Activated naive CD4-positive, alpha-beta T cell treated with anti-CD3 and anti-CD28 coated beads, Interleukin-2, amount 50 U/mL, for 72 hours (primary cell): ENCODE data around the gene KRT72. TPM values are rescaled to one million over a fixed set of nuclear protein-coding genes. Genes with fewer than 3 reads are reported as not detected.

Experiments used
- ATAC-seq, 2 donors: fragments of 150-1000 bp; cut with Tn5 transposase; 2 replicates each; pipeline ENCODE4 v1.10.0; 2021; ENCODE audit warnings: mild to moderate bottlenecking in 2 of 2, moderate library complexity in 2 of 2
- DNase-seq, 2 donors: peaks; one replicate each; pipeline ENCODE4 v3.0.0; 2021 to 2022; ENCODE audit warnings: low spot score in 2 of 2
- H3K27ac Mint-ChIP-seq, 2 donors: one replicate each; pipeline ENCODE4 v1.8.0; 2022; ENCODE audit warnings: mild to moderate bottlenecking in 2 of 2, mixed read lengths in 2 of 2
- H3K36me3 Mint-ChIP-seq, 2 donors: one replicate each; pipeline ENCODE4 v1.8.0; 2022; ENCODE audit warnings: mixed read lengths in 2 of 2
- H3K9me3 Mint-ChIP-seq, 2 donors: one replicate each; pipeline ENCODE4 v1.8.0; 2022; ENCODE audit warnings: mixed read lengths in 2 of 2
- total RNA-seq, 2 donors: library from RNA; stranded (reverse); gene quantifications; one replicate each; pipeline ENCODE4 v1.2.3, GENCODE V29; 2022

The KRT72 gene
- total RNA-seq, 2 donors from 2014 or later, result 1.4 to 7.7 TPM

DNA sequence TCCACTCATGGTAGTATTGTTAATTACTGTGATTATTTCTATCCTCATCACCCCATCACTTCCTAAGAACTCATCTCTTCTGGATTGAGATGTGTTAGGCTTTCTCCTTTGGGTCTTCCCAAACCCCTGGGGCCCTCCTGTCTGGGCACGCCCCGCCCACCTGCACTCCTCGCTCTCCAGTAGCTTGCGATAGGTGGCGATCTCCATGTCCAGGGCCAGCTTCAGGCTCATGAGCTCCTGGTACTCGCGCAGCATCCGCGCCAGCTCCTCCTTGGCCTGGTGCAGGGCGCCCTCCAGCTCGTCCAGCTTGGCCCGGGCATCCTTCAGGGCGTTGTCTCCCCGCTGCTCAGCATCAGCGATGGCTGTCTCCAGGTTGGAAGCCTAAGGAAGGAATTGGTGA is 55.1 kb downstream of the KRT72 start:
- H3K36me3 Mint-ChIP-seq, result no peaks in the 10 kb centered on the region
- H3K9me3 Mint-ChIP-seq, result no peaks in the 10 kb centered on the region
- DNase-seq, result no peak
- no peak for ATAC-seq
- no peak overlapping the region for H3K27ac Mint-ChIP-seq

DNA sequence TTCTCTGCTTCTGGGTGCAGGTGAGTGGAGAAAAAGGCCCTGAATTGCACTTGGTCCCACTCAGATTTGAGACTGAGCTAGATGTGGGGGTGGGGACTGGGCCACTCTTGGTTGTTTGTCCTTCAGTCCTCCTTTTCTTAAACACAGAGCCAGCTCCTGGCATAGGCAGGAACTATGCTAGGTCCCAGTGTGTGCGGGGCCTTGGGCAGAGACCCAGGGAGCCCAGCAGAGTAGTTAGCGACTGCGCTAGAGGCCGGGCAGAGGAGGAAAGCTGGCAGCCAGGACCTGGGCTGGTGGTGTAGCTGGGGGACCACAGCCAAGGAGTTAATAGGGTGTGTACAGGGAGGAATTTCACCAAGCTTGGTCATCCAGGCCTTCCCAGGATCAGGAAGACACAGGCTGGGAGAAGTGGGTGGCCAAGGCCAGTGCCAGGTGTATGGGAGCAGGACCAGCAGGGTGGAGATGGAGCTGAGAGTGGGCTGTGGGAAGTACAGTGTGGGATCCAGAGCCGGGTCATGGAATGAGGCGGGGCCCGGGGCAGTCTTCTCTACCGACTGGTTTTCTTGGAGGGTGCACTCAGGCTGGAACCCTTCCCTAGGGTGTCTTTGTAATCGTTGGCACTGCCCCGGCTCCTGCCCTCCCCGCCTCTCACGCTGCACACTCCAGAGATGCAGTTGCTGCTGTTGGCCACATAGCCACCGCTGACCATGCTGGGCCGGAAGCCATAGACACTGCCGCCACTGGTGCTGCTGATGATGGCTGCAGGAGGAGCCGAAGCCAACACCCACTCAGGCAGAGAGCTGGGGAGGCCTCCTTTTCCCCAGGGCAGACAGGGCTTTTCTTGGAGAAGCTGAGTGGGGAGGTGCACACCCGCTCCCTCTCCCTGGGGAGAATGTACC is 57.0 kb downstream of the KRT72 start:
- Mint-ChIP-seq H3K27ac (no peak overlapping the region), H3K9me3 (no peaks in the 10 kb centered on the region), H3K36me3 (no peaks in the 10 kb centered on the region)
- DNase-seq (no peak), ATAC-seq (no peak)

DNA sequence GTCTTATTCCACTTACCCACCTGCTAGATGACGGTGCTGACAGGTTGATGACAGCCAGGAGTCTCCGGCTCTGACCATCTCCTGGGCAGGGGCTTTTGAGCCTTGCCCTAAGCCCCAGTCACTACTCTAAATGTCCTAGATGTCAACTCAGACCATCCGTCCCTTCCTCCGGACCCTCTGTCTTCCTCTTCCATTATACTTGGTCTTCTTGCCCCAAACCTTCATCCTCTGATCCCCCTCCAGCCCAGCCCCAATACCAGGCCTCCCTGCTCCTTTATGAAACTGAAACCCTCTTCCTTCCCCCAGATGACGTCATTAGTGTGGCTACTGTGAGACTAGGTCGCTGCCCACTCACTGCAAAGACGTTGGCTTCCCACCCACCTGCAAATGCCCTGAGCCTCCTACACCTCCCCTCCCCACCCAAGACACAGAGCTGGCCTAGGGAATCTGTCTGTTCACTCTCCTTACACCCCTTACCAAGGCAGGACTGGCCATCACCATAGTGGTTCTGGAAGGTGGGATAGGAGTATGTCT is 58.4 kb downstream of the KRT72 start:
- DNase-seq (no peak), ATAC-seq (no peak)
- Mint-ChIP-seq H3K9me3 (no peaks in the 10 kb centered on the region), H3K27ac (peak overlapping the region in 1 of 2 donors; percentile 12), H3K36me3 (no peaks in the 10 kb centered on the region)

DNA sequence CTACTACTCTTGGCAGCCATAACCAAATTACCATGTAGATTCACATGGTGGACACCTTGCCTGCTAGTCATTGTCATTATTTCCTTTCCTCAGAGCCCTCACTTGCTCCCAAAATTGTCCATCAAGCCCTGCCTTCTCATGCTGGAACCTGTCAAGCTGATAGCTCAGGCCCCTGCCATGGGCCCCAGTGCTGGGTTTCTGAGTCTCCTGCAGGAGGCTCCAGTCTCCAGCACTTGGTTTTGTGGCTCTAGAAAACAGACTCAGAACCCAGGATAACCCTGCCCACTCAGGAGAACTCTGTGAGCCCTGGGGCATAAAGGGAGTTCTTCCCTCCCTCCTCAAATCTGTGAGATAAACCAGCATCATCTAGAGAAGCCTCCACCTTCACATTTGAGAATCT is 59.1 kb downstream of the KRT72 start:
- Mint-ChIP-seq H3K36me3 (no peaks in the 10 kb centered on the region), H3K27ac (no peak overlapping the region), H3K9me3 (no peaks in the 10 kb centered on the region)
- DNase-seq (no peak), ATAC-seq (no peak)

DNA sequence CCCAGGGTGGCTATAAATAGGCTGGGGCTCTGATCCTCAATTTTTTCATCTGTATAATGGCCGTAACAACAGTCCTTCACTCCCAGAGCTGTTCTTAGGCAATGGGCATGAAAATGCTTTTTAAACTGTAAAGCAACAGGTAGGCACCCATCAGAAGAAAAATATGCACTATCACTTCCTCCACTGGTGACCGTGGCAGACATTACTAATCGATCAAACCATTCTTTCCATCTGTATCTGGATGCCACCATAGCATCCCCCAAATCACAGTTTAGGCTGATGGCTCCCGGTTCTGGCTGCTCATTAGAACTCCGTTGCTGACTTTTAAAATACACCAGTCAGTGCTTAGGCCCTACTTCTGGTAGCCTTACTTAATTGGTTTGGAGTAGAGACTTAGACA is 59.6 kb downstream of the KRT72 start:
- ATAC-seq, result no peak

DNA sequence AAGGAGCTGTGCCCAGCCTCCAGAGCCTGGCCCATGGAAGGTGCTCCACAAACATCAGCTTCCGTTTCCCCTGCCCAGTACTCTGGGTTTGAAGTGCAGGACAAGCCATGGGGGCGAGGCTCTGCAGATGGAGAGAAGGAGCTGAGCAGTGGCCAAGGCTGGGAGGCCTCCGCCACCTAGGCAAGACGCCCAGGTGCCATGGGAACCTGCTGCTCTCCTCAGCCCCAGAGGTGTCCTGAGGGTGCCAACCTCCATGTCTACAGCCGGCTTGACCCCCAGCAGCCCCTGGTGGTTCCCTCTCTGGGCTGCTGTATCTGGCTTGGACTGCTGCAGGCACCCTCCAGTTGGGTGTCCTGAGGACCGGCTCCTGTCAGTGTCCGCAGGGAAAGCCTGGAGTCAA is 60.7 kb downstream of the KRT72 start:
- Mint-ChIP-seq H3K36me3 (no peaks in the 10 kb centered on the region), H3K27ac (no peak overlapping the region), H3K9me3 (no peaks in the 10 kb centered on the region)
- no peak for ATAC-seq
- DNase-seq, result no peak

More for the DNA sequence above, 59.6 kb downstream of the KRT72 start:
- Mint-ChIP-seq H3K9me3 (no peaks in the 10 kb centered on the region), H3K36me3 (no peaks in the 10 kb centered on the region), H3K27ac (peak overlapping the region in 1 of 2 donors; percentile 91)
- no peak for DNase-seq

DNA sequence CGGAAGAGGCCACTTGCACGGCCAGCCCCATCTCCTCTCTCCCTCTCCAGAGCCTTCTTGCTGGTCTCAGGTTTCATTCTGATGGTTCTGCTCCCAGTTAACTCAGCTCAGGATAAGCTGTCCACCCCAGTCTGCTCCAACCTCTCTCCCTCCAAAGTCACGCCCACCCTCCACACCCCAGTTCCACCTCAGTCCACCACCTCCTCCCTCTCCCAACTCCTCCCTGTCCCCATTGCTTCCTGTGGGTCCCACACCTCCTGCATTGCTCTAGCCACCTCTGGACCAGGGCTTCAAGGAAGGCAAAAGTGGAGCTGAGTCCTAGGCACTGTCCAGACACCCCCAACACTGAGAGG is 61.5 kb downstream of the KRT72 start:
- Mint-ChIP-seq H3K9me3 (no peaks in the 10 kb centered on the region), H3K27ac (no peak overlapping the region), H3K36me3 (no peaks in the 10 kb centered on the region)
- DNase-seq (no peak), ATAC-seq (no peak)

DNA sequence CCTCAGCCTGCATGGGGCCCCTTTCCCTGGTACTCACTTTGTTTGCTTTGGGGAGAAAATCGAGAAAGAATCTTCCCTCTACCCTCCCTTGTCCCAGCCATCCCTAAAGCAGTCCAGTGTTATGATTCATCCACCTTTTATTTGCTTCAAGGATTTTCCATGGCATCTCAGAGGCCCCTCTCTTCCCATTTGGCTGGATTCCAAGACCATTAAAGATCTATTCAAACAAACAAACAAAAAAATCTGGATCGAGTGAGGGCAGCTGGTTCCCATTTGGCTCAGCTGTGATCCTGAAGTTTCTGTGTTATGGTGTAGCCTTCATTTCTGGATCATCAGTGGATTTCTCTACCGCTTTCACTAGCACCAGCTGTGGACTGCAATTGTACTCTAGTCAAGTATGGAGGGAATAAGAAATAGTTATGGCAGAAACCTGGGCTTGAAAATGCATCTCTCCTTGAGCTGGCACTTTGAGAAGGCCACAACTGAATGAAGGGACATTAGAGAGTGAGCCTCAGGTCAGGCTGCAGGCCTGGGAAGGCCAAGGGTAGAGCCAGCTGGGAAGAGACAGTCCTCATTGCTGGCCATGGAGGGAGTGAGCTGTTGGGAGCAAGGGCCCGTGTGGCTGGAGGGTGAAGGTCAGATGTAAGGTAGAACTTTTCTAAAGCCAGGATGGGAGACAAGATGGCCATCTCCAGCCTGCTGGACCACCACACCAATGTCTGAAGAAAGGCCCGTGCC is 62.0 kb downstream of the KRT72 start:
- H3K27ac Mint-ChIP-seq, result peak overlapping the region in 1 of 2 donors; percentile 72
- DNase-seq (no peak), ATAC-seq (no peak)
- no peaks in the 10 kb centered on the region for H3K36me3 Mint-ChIP-seq
- H3K9me3 Mint-ChIP-seq, result no peaks in the 10 kb centered on the region

DNA sequence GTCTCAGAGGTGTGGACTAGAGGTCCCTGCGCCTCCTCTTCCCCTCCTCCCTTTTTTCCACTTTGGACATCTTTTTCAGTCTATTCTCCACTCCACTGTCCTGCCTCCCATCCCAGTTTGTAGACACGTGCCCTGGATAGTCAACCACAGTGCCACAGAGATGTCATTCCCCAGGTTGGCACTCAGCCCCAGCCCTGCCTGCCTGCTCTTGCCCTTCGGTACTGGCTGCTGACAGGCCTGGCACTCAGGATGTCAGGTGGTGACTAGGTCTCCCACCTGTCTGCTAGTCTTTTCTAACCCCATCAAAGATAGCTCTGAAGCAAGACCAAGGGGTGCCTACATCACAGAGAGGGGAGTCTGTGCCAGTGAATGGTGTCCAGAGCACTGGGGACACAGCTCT is 64.2 kb downstream of the KRT72 start:
- no peaks in the 10 kb centered on the region for H3K36me3 Mint-ChIP-seq
- no peak overlapping the region for H3K27ac Mint-ChIP-seq
- no peak for ATAC-seq
- H3K9me3 Mint-ChIP-seq, result no peaks in the 10 kb centered on the region
- DNase-seq, result no peak

Other genes starting within 250 kb of the KRT72 start
- not detected for gene KRT85, start 234.0 kb downstream of the KRT72 start, total RNA-seq
- gene KRT84, start 215.8 kb downstream of the KRT72 start, total RNA-seq, result not detected
- gene KRT82, start 195.1 kb downstream of the KRT72 start, total RNA-seq, result not detected
- gene KRT75, start 167.1 kb downstream of the KRT72 start, total RNA-seq, result not detected
- gene KRT6B, start 149.3 kb downstream of the KRT72 start, total RNA-seq, result not detected
- gene KRT6C, start 127.7 kb downstream of the KRT72 start, total RNA-seq, result not detected
- gene KRT6A, start 108.2 kb downstream of the KRT72 start, total RNA-seq, result not detected
- gene KRT5, start 81.1 kb downstream of the KRT72 start, total RNA-seq, result not detected
- not detected for gene KRT71, start 48.3 kb downstream of the KRT72 start, total RNA-seq
- gene KRT74, start 27.6 kb downstream of the KRT72 start, total RNA-seq, result not detected
- gene KRT73, start 17.1 kb upstream of the KRT72 start, total RNA-seq, result 1 to 10 TPM in 1 of 2 donors, under 1 TPM in 1; 0.98 to 4.9 TPM
- not detected for gene KRT2, start 50.7 kb upstream of the KRT72 start, total RNA-seq
- gene KRT1, start 78.9 kb upstream of the KRT72 start, total RNA-seq, result not detected
- gene KRT77, start 102.1 kb upstream of the KRT72 start, total RNA-seq, result not detected
- not detected for gene KRT76, start 175.9 kb upstream of the KRT72 start, total RNA-seq
- gene KRT3, start 194.7 kb upstream of the KRT72 start, total RNA-seq, result under 1 TPM in 1 of 2 donors, not detected in 1; 0.09 TPM
- gene KRT4, start 212.7 kb upstream of the KRT72 start, total RNA-seq, result not detected
- under 1 TPM; 0.12 to 0.25 TPM for gene KRT79, start 232.8 kb upstream of the KRT72 start, total RNA-seq
- gene KRT78, start 247.5 kb upstream of the KRT72 start, total RNA-seq, result not detected